HG03045 (cell line): ENCODE measurements around the gene CFAP91.
"Not testable (repeated sequence)": the region's sequence is repeated elsewhere in the genome, so short reads cannot be mapped to it uniquely, and the experiment has no call there.

ENCODE experiments used
- ATAC-seq: cut with Tn5 transposase; IDR thresholded peaks from one replicate; pipeline ENCODE4 v1.9.1; 2021; ENCODE audit warnings: mild to moderate bottlenecking, moderate library complexity; ENCODE audit not compliant: unreplicated experiment

CFAP91 gene

DNA sequence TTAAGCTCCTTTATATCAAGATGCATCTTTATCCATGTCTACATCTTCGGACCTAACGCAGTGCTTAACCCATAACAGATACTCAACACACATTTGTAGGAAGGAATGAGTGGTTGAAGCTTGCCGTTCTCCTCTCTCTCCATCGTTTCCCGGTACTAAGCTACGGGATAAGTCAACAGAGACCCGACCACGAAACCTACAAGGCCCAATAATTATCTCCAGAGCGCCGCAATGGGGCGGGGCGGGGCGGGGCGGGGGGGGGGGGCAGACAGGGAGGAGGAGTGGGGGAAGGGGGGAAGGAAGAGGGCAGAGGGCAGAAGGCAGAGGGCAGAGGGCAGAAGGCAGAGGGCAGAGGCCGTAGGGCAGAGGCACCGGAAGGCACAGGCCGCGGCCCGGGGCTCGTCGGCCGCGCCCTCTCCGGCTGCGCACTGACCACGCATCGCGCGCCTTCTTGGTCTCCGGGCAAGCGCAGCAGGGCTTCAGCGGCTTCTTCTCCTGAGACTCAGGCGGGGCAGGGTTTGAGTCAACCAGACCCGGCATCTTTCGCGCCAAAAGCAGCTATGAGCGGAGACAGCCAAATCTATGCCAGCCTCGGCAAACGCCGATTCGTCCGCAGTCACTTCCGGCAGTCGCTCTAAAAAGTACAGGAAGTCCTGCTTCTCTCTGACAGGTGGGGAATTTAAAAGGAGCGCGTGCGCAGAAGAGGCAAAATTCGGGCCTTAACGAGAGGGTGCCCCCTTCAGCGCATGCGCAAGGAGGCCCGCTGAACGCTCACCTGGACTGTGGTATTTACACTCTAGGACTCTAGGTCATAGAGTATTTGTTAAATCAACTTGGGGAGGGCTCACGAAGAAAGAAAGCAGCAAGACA is 25.8 kb upstream of the CFAP91 start, which contains the start of gene COX17:
TSS of gene COX17 (minus strand) at position 636 of the 870 bp plus-strand sequence. CDS start at position 540, 96 bp downstream.
- peak; percentile 89 for ATAC-seq

DNA sequence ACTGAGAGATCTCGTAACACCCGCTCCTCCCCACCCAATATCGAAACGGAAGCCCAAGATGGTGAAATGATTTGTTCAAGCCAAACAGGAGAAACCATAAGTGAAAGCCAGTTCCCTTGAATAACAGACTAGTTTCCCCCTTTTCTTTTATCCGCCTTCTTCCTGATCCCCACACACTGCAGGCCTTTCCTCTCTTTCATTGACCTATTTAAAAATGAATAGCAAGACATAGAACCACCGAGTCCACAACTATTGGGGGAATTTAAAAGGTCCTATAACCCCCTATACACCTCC is 25.2 kb upstream of the CFAP91 start:
- no peak for ATAC-seq

- ATAC-seq: not testable (repeated sequence)
These were observed 24.6 kb upstream of the CFAP91 start for GRCh38 chr3:119678209-119678608.

- no peak for ATAC-seq
These were observed 22.9 kb upstream of the CFAP91 start for GRCh38 chr3:119679874-119680273.

DNA sequence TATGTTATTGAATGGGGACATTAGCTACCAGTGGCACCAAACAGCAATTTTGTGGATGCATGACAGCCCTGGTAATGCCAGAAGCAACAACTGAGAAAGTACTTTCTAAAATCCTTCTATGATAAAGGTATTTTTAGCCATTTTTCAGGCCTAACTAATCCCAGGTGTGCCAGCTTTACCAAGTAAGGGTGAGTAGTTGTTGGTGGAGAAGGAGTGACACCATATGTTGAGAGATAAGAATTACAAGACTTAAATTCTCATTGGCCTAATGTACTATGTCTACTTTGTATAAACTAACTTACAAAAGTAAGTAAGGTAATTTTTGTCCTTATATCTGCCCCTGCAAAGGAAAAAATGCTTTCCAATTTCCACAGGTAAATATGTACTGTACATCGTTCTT is 21.5 kb upstream of the CFAP91 start:
- ATAC-seq: no peak

GRCh38 chr3:119683421-119683820 is 19.4 kb upstream of the CFAP91 start:
- ATAC-seq: no peak

- ATAC-seq: no peak
These were observed 12.7 kb upstream of the CFAP91 start for GRCh38 chr3:119690043-119690656.

DNA sequence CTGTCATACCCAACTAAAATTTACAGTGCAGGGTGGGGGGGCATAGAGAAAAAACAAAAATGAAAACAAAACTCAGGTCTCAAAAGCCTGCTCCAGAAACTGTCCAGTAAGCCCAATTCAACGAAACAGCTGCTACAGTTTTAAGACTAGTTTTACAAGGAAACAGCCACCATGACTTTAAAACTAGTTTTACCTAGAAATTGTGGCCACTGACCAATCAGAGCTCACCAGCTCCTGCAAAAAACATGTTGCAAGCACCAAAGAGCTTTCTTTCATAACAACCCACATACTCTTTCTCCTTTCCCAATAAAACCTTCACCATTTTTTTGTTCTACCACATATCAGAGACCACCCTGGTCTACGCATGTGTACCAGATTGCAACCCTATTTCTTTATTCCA is 7.3 kb upstream of the CFAP91 start:
- ATAC-seq: no peak

- no peak for ATAC-seq
These were observed 5.4 kb upstream of the CFAP91 start for GRCh38 chr3:119697394-119697793.

DNA sequence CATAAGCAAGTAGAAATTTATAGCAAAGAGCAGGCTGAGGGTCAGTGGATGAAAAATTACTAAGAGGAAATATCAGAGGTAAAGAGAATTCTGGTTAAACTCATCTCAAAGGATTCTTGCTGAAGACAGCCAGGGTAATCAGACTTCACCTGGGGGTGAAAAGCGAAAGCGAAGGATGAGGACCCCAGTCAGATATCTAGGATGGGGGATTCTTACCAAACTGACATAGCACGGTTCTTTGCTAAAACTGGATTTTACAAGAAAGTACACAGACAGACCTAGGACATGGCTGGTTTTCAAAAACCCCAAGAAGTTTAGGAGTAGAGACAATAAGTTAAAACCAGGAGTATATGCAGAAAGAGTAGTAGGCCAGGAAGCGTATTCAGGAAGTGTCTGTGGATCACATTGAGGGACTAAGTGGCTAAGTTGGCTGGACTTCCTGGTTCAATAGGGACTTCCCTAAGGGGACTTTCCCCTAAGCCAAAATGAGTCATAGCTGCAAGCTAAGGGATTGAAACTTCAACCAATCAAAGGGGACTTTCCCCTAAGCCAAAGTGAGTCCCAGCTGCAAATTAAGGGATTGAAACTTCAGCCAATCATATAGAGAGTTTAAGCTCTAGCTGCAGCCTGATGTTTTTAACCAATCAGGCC is 2.4 kb upstream of the CFAP91 start:
- peak; percentile 40 for ATAC-seq

GRCh38 chr3:119700920-119701734 is 1.7 kb upstream of the CFAP91 start:
- ATAC-seq: peak; percentile 16

GRCh38 chr3:119703820-119704531 is 1.2 kb downstream of the CFAP91 start:
- no peak for ATAC-seq

- no peak for ATAC-seq
These were observed 12.3 kb downstream of the CFAP91 start for GRCh38 chr3:119715105-119715504.

- ATAC-seq: no peak
These were observed 14.2 kb downstream of the CFAP91 start for GRCh38 chr3:119716998-119717397.

GRCh38 chr3:119717520-119717919 is 14.7 kb downstream of the CFAP91 start:
- ATAC-seq: no peak

DNA sequence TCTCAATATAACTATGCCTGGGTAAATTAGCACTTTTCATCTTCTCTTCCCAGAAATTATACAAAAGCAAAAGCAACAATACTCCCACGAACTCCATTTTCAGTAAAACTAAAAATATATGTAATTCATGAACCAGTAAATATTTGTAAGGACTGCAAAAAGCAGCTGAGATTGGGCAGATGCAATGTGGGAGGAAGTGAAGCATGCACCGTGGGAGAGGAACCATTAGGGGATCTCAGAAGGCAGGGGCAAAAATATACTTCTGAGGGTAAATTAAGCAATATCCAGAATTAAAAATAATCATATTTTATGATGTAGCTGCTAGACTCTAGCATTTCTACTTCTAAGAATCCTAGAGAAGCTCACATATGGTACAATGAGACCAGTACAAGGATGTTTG is 20.2 kb downstream of the CFAP91 start:
- no peak for ATAC-seq

- ATAC-seq: no peak
These were observed 24.1 kb downstream of the CFAP91 start for GRCh38 chr3:119726909-119727308.

DNA sequence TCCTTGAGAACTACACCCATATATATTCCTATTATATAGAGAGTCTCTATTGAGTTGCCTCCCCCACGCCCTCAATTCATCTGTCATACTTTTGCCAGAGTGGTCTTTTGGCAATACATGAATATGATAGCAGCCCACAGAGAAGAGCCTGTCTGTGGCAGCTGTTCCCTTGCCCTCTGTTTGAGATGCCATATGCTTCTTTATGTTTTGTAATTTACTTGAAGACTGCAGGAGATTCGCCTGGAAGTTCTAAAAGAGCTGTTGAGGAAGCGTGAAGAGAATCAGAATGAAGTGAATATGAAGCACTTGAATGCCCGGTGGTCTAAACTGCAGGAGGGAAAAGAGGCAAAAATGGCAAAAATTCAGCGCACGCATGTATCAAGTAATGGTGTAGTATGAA is 27.2 kb downstream of the CFAP91 start:
- no peak for ATAC-seq

DNA sequence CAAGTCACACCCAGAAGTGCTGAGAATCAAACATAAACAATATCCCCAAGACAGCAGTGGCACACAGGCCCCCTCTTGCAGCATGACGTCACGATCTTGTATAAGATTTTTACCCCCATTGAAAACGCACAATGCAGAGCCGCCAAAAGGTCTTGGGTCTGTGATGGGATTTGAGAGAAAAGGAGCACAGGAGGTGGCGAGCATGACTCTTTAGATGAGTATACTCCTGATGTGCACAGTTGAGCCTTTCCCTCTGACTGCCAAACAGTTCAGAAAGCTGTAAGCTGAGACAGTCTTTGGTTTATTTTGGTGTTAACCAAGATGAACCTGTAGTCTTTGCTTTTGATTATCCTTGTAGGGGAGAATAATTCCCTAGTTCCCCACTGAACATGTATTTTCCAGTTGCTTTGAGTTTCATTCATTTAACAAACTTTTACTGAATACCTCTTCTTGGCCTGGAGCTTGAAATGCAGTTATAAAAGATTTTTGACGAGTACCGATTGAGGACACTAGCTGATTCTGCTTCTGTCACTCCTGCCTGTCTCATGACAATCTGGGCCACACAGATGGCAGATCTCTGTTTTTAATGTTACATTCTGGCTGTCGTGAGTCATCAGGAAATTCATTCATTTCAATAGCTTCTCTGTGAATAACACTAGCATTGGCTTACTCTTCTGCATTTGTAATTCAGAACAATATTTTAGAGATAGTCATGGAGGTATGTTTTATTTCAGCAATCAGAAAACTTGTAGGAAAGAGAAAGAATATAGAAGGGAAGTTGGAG is 28.9 kb downstream of the CFAP91 start:
- ATAC-seq: no peak

DNA sequence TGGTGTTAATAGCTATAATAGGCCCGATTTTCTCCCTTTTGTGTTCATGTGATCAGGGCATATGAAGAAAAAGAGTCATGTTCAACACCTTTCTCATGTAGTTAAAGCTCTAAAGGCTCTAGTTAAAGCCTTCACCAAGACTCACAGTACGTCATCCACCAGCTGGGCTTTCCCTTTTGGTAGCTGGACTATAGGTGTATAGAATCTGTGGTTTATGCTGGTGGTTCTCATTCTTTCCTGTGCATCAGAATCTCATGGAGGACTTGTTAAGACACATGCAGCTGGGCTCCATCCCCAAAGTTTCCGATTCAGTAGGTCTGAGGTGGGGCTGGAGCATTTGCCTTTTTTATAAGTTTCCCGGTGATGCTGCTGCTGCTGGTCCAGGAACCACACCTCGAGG is 31.0 kb downstream of the CFAP91 start:
- ATAC-seq: no peak
